Bone marrow (tissue), 2 donors: Measurements from ENCODE around the gene CPNE5.
"Not testable (repeated sequence)": the region's sequence is repeated elsewhere in the genome, so short reads cannot be mapped to it uniquely, and the experiment has no call there.

Source experiments
- DNase-seq, 2 donors: peaks; one replicate each; lab custom pipeline; 2025; lab: John Stamatoyannopoulos, UW

CPNE5 gene

GRCh38 chr6:36815962-36816735 lies 23.1 kb downstream of the CPNE5 start:
- no peak for DNase-seq

- no peak for DNase-seq
Observed at GRCh38 chr6:36814249-36814648, 25.0 kb downstream of the CPNE5 start.

GRCh38 chr6:36813526-36813925 lies 25.7 kb downstream of the CPNE5 start:
- no peak for DNase-seq

- not testable (repeated sequence) for DNase-seq
Observed at GRCh38 chr6:36813047-36813446, 26.2 kb downstream of the CPNE5 start.

GRCh38 chr6:36809941-36810803 lies 29.1 kb downstream of the CPNE5 start:
- no peak for DNase-seq

- DNase-seq = no peak
Observed at GRCh38 chr6:36809156-36809555, 30.1 kb downstream of the CPNE5 start.

- no peak for DNase-seq
Observed at GRCh38 chr6:36808634-36809033, 30.6 kb downstream of the CPNE5 start.

GRCh38 chr6:36807750-36808149 lies 31.5 kb downstream of the CPNE5 start:
- DNase-seq = no peak

GRCh38 chr6:36807143-36807542 lies 32.1 kb downstream of the CPNE5 start:
- DNase-seq = no peak

GRCh38 chr6:36805917-36806316 lies 33.3 kb downstream of the CPNE5 start:
- DNase-seq = no peak

GRCh38 chr6:36805096-36805797 lies 34.0 kb downstream of the CPNE5 start:
- no peak for DNase-seq

- no peak for DNase-seq
Observed at GRCh38 chr6:36804563-36804962, 34.7 kb downstream of the CPNE5 start.

GRCh38 chr6:36803908-36804307 lies 35.3 kb downstream of the CPNE5 start:
- DNase-seq = no peak

- no peak for DNase-seq
Observed at GRCh38 chr6:36803482-36803881, 35.8 kb downstream of the CPNE5 start.

GRCh38 chr6:36800223-36801076 lies 38.8 kb downstream of the CPNE5 start:
- DNase-seq = no peak

GRCh38 chr6:36798852-36799251 lies 40.4 kb downstream of the CPNE5 start:
- no peak for DNase-seq

- DNase-seq = no peak
Observed at GRCh38 chr6:36797653-36798052, 41.6 kb downstream of the CPNE5 start.

- no peak for DNase-seq
Observed at GRCh38 chr6:36797055-36797454, 42.2 kb downstream of the CPNE5 start.

- DNase-seq = no peak
Observed at GRCh38 chr6:36794713-36795065, 44.6 kb downstream of the CPNE5 start.

GRCh38 chr6:36793913-36794712 lies 45.1 kb downstream of the CPNE5 start:
- DNase-seq = no peak
